Body of pancreas (tissue), 4 donors: ENCODE results near the gene TBRG4. TPM values are rescaled to one million over a fixed set of nuclear protein-coding genes. Genes with fewer than 3 reads are reported as not detected.

Source experiments
- ATAC-seq: fragments of 150-250 bp; one replicate; pipeline ENCODE4 v1.9.1; 2016
- DNase-seq, 4 donors: peaks; one replicate each; pipeline ENCODE4 v3.0.0-alpha.2; 2019
- H3K27ac ChIP-seq, 4 donors: fragments of 200-600 bp; sonication (generic); 1 replicate in 3 of 4; 2 replicates in 1 of 4; pipeline versions ENCODE4 v1.5.1 to v1.6.1; 2016 to 2019; ENCODE audit warnings: mild to moderate bottlenecking in 1 of 4, mixed read lengths in 1 of 4, moderate library complexity in 1 of 4
- H3K27me3 ChIP-seq, 2 donors: fragments of 200-600 bp; sonication (generic); one replicate each; pipeline ENCODE4 v1.6.0; 2016; ENCODE audit warnings: mild to moderate bottlenecking in 1 of 2
- H3K36me3 ChIP-seq, 2 donors: fragments of 200-600 bp; sonication (generic); replicated peaks in 1 of 2; 2 replicates each; pipeline ENCODE4 v1.5.1; 2016; ENCODE audit warnings: low read depth in 2 of 2; ENCODE audit not compliant: insufficient read depth in 1 of 2
- H3K4me1 ChIP-seq: fragments of 200-600 bp; sonication (generic); one replicate; pipeline ENCODE4 v1.6.0; 2016
- H3K4me3 ChIP-seq, 2 donors: fragments of 200-600 bp; sonication (generic); 1 replicate in 1 of 2; 2 replicates in 1 of 2; pipeline ENCODE4 v1.5.1; 2016 to 2019
- H3K9me3 ChIP-seq, 3 donors: fragments of 200-600 bp; sonication (generic); 1 replicate in 2 of 3; 2 replicates in 1 of 3; pipeline ENCODE4 v1.5.1; 2016
- POLR2A ChIP-seq, 3 donors: fragments of 450-650 bp; IDR thresholded peaks; one replicate each; pipeline ENCODE4 v1.6.1; 2016; ENCODE audit warnings: antibody characterized with exemption in 3 of 3, mild to moderate bottlenecking in 2 of 3
- WGBS, 2 donors: methylation state at CpG; one replicate each; pipeline ENCODE4 v1.1.5; 2017; 5-methylcytosine and 5-hydroxymethylcytosine counted together
- intact Hi-C: fragments of 100-400 bp; cut with DNase I; formaldehyde crosslinking; loops from one replicate; pipeline ENCODE4 v1.15.1; 2023
- total RNA-seq, 2 donors: library from RNA; depleted of rRNA; stranded (reverse); fragments of >200 nt; gene quantifications; one replicate each; pipeline ENCODE4 v1.1.0, GENCODE V29; 2016
- TF ChIP-seq, protein P1 (sequence below), 7 experiments: fragments of 450-650 bp in 4 of 7; fragments of 200-600 bp in 3 of 7; sonication (generic) in 3 of 7; IDR thresholded peaks; one replicate each; pipeline ENCODE4 v1.5.1; 2016 to 2019; ENCODE audit warnings: antibody characterized with exemption in 7 of 7

Gene TBRG4
- total RNA-seq, 2 donors from 2014 or later: 14.0 to 81.4 TPM

GRCh38 chr7:45129181-45129800 lies 17.8 kb upstream of the TBRG4 start:
- TF ChIP-seq, protein P1, sequence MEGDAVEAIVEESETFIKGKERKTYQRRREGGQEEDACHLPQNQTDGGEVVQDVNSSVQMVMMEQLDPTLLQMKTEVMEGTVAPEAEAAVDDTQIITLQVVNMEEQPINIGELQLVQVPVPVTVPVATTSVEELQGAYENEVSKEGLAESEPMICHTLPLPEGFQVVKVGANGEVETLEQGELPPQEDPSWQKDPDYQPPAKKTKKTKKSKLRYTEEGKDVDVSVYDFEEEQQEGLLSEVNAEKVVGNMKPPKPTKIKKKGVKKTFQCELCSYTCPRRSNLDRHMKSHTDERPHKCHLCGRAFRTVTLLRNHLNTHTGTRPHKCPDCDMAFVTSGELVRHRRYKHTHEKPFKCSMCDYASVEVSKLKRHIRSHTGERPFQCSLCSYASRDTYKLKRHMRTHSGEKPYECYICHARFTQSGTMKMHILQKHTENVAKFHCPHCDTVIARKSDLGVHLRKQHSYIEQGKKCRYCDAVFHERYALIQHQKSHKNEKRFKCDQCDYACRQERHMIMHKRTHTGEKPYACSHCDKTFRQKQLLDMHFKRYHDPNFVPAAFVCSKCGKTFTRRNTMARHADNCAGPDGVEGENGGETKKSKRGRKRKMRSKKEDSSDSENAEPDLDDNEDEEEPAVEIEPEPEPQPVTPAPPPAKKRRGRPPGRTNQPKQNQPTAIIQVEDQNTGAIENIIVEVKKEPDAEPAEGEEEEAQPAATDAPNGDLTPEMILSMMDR (IDR thresholded peaks at IDR 0.05): no peak
- no peak for TF ChIP-seq POLR2A (IDR thresholded peaks at IDR 0.05)
- Histone ChIP-seq H3K36me3 (no peaks in the 10 kb centered on the region), H3K4me1 (no peaks in the 10 kb centered on the region), H3K27me3 (no peaks in the 10 kb centered on the region), H3K27ac (no peak overlapping the region), H3K4me3 (no peak overlapping the region), H3K9me3 (no peaks in the 10 kb centered on the region)
- 72 to 73% methylated on average over 9 to 15 of the region's 15 CpGs for WGBS, 2 donors
- intact Hi-C loops: no loop called here
- ATAC-seq: no peak
- DNase-seq: no peak

- no peak for DNase-seq
- no peak for ATAC-seq
- Histone ChIP-seq H3K4me3 (no peak overlapping the region), H3K27me3 (no peaks in the 10 kb centered on the region), H3K4me1 (no peaks in the 10 kb centered on the region), H3K36me3 (no peaks in the 10 kb centered on the region), H3K27ac (no peak overlapping the region), H3K9me3 (no peaks in the 10 kb centered on the region)
- TF ChIP-seq POLR2A (IDR thresholded peaks at IDR 0.05): no peak
- TF ChIP-seq, protein P1 (IDR thresholded peaks at IDR 0.05): no peak
- intact Hi-C loops: no loop called here
- 78% methylated on average over 6 of the region's 6 CpGs for WGBS, 2 donors
These were observed 15.4 kb upstream of the TBRG4 start for GRCh38 chr7:45126920-45127319.

GRCh38 chr7:45126201-45126600 lies 14.7 kb upstream of the TBRG4 start:
- DNase-seq: no peak
- intact Hi-C loops: no loop called here
- TF ChIP-seq POLR2A (IDR thresholded peaks at IDR 0.05): no peak
- TF ChIP-seq, protein P1 (IDR thresholded peaks at IDR 0.05): no peak
- 77 to 80% methylated on average over 6 of the region's 6 CpGs for WGBS, 2 donors
- H3K4me1 ChIP-seq: no peaks in the 10 kb centered on the region
- no peak for ATAC-seq
- H3K27me3 ChIP-seq: no peaks in the 10 kb centered on the region
- H3K4me3 ChIP-seq: no peak overlapping the region
- no peaks in the 10 kb centered on the region for H3K36me3 ChIP-seq
- no peak overlapping the region for H3K27ac ChIP-seq
- H3K9me3 ChIP-seq: no peaks in the 10 kb centered on the region

DNA sequence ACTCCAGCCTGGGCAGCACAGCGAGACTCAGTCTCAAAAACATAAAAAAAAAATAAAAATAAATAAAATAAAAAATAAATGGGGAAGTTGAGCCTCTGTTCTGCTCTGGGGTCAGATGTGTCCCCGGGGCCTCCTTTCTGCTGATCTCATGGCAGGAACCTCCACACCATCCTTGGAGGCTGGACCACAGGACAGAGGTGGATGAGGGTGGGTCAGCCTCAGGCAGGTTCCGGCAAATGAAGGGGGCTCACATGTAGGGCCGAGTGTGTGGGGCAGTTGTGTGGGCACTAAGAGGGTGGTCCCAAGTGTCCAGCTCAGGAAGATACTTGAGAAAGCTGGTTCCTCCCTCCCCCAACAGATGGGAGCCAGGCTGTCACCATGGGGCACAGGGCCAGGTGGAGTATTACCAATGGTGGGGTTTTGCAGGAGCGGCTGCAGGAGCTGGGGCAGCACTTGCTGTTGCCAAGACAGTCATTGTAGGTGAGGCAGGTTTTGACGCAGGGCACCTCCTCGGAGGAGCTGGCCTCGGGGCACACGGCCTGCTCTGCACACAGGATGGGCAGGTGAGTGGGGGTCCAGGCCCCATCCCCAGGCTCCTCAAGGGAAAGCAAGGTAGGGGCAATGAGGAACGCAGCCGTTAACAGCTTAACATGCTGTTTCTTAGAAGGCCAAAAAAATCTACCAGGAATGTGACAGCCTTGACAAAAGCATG lies 13.9 kb upstream of the TBRG4 start:
- H3K4me3 ChIP-seq: no peak overlapping the region
- ATAC-seq (no peak), DNase-seq (no peak)
- H3K4me1 ChIP-seq: no peaks in the 10 kb centered on the region
- no peaks in the 10 kb centered on the region for H3K9me3 ChIP-seq
- no peaks in the 10 kb centered on the region for H3K27me3 ChIP-seq
- H3K36me3 ChIP-seq: no peaks in the 10 kb centered on the region
- intact Hi-C loops: no loop called here
- H3K27ac ChIP-seq: no peak overlapping the region
- 81% methylated on average over 11 of the region's 11 CpGs for WGBS, 2 donors
- no peak for TF ChIP-seq POLR2A (IDR thresholded peaks at IDR 0.05)
- TF ChIP-seq, protein P1 (IDR thresholded peaks at IDR 0.05): no peak
